Type B pancreatic cell (in vitro differentiated cells): ENCODE measurements around the gene DNER. TPM values are rescaled to one million over a fixed set of nuclear protein-coding genes. Genes with fewer than 3 reads are reported as not detected.

ENCODE experiments used
- DNase-seq: peaks from one replicate; pipeline ENCODE4 v3.0.0; 2021; ENCODE audit warnings: mixed read lengths; ENCODE audit not compliant: unreplicated experiment; ENCODE audit errors: extremely low spot score
- H3K27ac Mint-ChIP-seq: 2 replicates; pipeline ENCODE4 v1.8.0; 2021; ENCODE audit warnings: mild to moderate bottlenecking, mixed read lengths
- H3K27me3 Mint-ChIP-seq: 2 replicates; pipeline ENCODE4 v1.8.0; 2021; ENCODE audit warnings: mixed read lengths
- H3K36me3 Mint-ChIP-seq: 2 replicates; pipeline ENCODE4 v1.8.0; 2021; ENCODE audit warnings: mixed read lengths
- H3K4me1 Mint-ChIP-seq: one replicate; pipeline ENCODE4 v1.8.0; 2021; ENCODE audit warnings: mixed read lengths; ENCODE audit not compliant: unreplicated experiment
- H3K4me3 Mint-ChIP-seq: 2 replicates; pipeline ENCODE4 v1.8.0; 2021; ENCODE audit warnings: mild to moderate bottlenecking, mixed read lengths
- H3K9me3 Mint-ChIP-seq: 2 replicates; pipeline ENCODE4 v1.8.0; 2021; ENCODE audit warnings: mixed read lengths
- CTCF ChIP-seq: fragments of 200-600 bp; sonication (generic); conservative IDR thresholded peaks from 2 replicates; pipeline ENCODE4 v1.5.0; 2021; ENCODE audit warnings: antibody characterized with exemption, mild to moderate bottlenecking
- total RNA-seq: library from RNA; stranded (reverse); gene quantifications from 2 replicates; pipeline ENCODE4 v1.2.1, GENCODE V29; 2021; ENCODE audit warnings: low replicate concordance

Gene DNER
- total RNA-seq, 1 donor from 2014 or later, result 15.9 TPM

GRCh38 chr2:229572507-229573271 is 141.7 kb downstream of the DNER start:
- no peak for DNase-seq
- Mint-ChIP-seq H3K27ac (no peak overlapping the region), H3K4me1 (no peaks in the 10 kb centered on the region), H3K9me3 (no peaks in the 10 kb centered on the region), H3K4me3 (no peak overlapping the region), H3K27me3 (peaks cover 5% of the 10 kb centered on the region), H3K36me3 (no peaks in the 10 kb centered on the region)
- no peak for TF ChIP-seq CTCF

- no peak for TF ChIP-seq CTCF
- H3K27me3 Mint-ChIP-seq, result no peaks in the 10 kb centered on the region
These were observed 143.1 kb downstream of the DNER start for GRCh38 chr2:229571243-229571642.

GRCh38 chr2:229566370-229566769 is 148.0 kb downstream of the DNER start:
- no peak overlapping the region for H3K27ac Mint-ChIP-seq
- TF ChIP-seq CTCF, result no peak

More at GRCh38 chr2:229571243-229571642, 143.1 kb downstream of the DNER start:
- no peak overlapping the region for H3K27ac Mint-ChIP-seq
- DNase-seq, result no peak
- no peaks in the 10 kb centered on the region for H3K4me1 Mint-ChIP-seq
- no peak overlapping the region for H3K4me3 Mint-ChIP-seq
- H3K36me3 Mint-ChIP-seq, result no peaks in the 10 kb centered on the region
- no peaks in the 10 kb centered on the region for H3K9me3 Mint-ChIP-seq

GRCh38 chr2:229564300-229564907 is 150.0 kb downstream of the DNER start:
- TF ChIP-seq CTCF, result no peak
- Mint-ChIP-seq H3K4me3 (no peak overlapping the region), H3K9me3 (no peaks in the 10 kb centered on the region), H3K27me3 (peaks cover 1% of the 10 kb centered on the region), H3K36me3 (no peaks in the 10 kb centered on the region), H3K4me1 (no peaks in the 10 kb centered on the region), H3K27ac (no peak overlapping the region)
- DNase-seq, result no peak

More at GRCh38 chr2:229566370-229566769, 148.0 kb downstream of the DNER start:
- Mint-ChIP-seq H3K27me3 (no peaks in the 10 kb centered on the region), H3K4me1 (no peaks in the 10 kb centered on the region), H3K36me3 (no peaks in the 10 kb centered on the region), H3K4me3 (no peak overlapping the region), H3K9me3 (no peaks in the 10 kb centered on the region)
- no peak for DNase-seq

GRCh38 chr2:229563388-229563787 is 151.0 kb downstream of the DNER start:
- Mint-ChIP-seq H3K9me3 (no peaks in the 10 kb centered on the region), H3K36me3 (no peaks in the 10 kb centered on the region), H3K27me3 (peaks cover 3% of the 10 kb centered on the region), H3K4me3 (no peak overlapping the region), H3K4me1 (no peaks in the 10 kb centered on the region), H3K27ac (no peak overlapping the region)
- no peak for TF ChIP-seq CTCF
- no peak for DNase-seq
